ENCODE results near the gene MTMR1. TPM values are rescaled to one million over a fixed set of nuclear protein-coding genes. Genes with fewer than 3 reads are reported as not detected.

MTMR1 gene
- total RNA-seq, 1 donor from 2014 or later, result 52.6 TPM

DNA sequence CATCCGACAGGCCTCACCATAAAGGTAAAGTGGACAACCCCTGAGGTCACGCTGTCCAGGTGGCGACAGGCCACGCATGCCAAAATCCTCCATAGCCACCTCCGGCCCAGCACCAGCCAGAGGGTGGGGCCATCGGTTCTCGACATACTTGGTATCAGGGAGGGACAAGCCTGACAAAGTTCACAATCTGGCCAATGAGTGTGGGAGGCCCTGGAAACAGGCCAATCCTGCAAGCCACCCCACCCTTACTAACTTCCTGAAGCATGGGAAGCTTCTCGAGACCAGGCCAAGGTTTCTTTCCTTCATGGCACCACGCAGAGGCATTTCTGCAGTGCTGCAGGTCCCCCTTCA lies 73.8 kb downstream of the MTMR1 start:
- Mint-ChIP-seq H3K27me3 (no peaks in the 10 kb centered on the region), H3K4me3 (no peak overlapping the region), H3K36me3 (ENCODE audit: low read depth) (peaks cover 22% of the 10 kb centered on the region), H3K9me3 (no peaks in the 10 kb centered on the region), H3K4me1 (no peaks in the 10 kb centered on the region), H3K27ac (no peak overlapping the region)
- ATAC-seq (ENCODE audit: low read depth), result no peak
- DNase-seq, result no peak
- ChIA-PET POLR2A (interaction anchor here (0.6 kb wide), 1 partner anchor 131 kb away, joined by 4 read pairs; no protein-coding TSS in a partner anchor), CTCF (no interaction called here)
- intact Hi-C loops (cut with micrococcal nuclease), result no loop called here
- TF ChIP-seq, protein P1, sequence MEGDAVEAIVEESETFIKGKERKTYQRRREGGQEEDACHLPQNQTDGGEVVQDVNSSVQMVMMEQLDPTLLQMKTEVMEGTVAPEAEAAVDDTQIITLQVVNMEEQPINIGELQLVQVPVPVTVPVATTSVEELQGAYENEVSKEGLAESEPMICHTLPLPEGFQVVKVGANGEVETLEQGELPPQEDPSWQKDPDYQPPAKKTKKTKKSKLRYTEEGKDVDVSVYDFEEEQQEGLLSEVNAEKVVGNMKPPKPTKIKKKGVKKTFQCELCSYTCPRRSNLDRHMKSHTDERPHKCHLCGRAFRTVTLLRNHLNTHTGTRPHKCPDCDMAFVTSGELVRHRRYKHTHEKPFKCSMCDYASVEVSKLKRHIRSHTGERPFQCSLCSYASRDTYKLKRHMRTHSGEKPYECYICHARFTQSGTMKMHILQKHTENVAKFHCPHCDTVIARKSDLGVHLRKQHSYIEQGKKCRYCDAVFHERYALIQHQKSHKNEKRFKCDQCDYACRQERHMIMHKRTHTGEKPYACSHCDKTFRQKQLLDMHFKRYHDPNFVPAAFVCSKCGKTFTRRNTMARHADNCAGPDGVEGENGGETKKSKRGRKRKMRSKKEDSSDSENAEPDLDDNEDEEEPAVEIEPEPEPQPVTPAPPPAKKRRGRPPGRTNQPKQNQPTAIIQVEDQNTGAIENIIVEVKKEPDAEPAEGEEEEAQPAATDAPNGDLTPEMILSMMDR (IDR thresholded peaks at IDR 0.05), result no peak

DNA sequence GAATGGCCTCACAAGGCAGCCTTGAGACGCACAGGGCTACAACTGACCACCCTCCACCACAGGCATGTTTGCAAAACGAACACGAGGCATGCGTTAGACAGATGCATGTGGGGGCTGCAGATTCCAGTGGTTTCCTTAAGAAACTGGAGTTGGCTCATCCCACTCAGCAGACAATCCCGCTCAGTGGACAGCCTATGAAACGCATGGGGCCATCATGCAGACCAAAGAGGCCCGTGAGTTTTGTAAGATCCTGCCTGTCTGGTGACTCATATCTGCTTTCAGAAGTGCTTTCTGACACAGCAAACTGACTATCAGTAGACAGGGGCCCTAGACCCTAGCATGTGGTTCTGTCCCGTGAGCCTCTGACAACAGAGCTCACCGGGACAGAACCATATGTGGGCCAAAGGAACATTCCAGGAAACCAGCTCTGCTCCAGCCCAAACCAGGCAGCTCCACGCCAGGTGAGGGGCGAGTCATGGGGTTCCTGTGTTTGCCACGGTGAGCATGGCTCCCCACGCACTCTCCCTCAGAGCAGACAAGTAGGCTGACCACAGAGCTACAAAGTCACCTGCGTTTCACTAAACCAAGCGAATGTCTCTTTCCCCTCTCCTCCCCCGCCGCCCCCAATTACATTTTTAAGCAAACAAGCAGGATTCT lies 74.4 kb downstream of the MTMR1 start:
- DNase-seq (no peak), ATAC-seq (ENCODE audit: low read depth) (no peak)
- ChIA-PET CTCF (no interaction called here), POLR2A (no interaction called here)
- Mint-ChIP-seq H3K36me3 (ENCODE audit: low read depth) (peaks cover 22% of the 10 kb centered on the region), H3K4me1 (no peaks in the 10 kb centered on the region), H3K27me3 (no peaks in the 10 kb centered on the region), H3K4me3 (no peak overlapping the region), H3K27ac (no peak overlapping the region), H3K9me3 (no peaks in the 10 kb centered on the region)
- intact Hi-C loops (cut with micrococcal nuclease), result loop anchor here (1.0 kb wide), 1 partner anchor 28 kb away; no protein-coding TSS in a partner anchor
- TF ChIP-seq, protein P1 (IDR thresholded peaks at IDR 0.05), result no peak

DNA sequence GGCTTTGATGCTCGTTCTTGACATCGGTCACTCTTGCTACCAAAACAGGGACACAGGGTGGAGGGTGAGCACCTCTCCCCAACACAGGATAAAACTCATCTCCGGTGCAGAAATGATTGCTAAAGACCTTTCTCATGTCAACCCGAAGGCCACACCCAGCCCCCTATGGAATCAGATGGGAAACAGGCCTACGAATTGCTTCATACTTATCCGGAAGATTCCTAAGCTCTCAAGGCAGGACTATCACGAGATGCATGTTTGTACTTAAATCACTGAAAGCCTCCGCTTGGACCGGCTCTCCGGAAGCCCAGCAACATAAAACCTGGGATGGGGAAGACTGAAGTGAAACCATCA lies 74.9 kb downstream of the MTMR1 start:
- ChIA-PET POLR2A (no interaction called here), CTCF (no interaction called here)
- no peak overlapping the region for H3K4me3 Mint-ChIP-seq
- H3K36me3 Mint-ChIP-seq (ENCODE audit: low read depth), result peaks cover 17% of the 10 kb centered on the region
- ATAC-seq (ENCODE audit: low read depth), result no peak
- no peak overlapping the region for H3K27ac Mint-ChIP-seq
- H3K4me1 Mint-ChIP-seq, result no peaks in the 10 kb centered on the region
- no peaks in the 10 kb centered on the region for H3K9me3 Mint-ChIP-seq
- H3K27me3 Mint-ChIP-seq, result no peaks in the 10 kb centered on the region
- intact Hi-C loops (cut with micrococcal nuclease), result loop anchor here (1.0 kb wide), 1 partner anchor 29 kb away; no protein-coding TSS in a partner anchor
- TF ChIP-seq, protein P1 (IDR thresholded peaks at IDR 0.05), result no peak
- DNase-seq, result no peak

DNA sequence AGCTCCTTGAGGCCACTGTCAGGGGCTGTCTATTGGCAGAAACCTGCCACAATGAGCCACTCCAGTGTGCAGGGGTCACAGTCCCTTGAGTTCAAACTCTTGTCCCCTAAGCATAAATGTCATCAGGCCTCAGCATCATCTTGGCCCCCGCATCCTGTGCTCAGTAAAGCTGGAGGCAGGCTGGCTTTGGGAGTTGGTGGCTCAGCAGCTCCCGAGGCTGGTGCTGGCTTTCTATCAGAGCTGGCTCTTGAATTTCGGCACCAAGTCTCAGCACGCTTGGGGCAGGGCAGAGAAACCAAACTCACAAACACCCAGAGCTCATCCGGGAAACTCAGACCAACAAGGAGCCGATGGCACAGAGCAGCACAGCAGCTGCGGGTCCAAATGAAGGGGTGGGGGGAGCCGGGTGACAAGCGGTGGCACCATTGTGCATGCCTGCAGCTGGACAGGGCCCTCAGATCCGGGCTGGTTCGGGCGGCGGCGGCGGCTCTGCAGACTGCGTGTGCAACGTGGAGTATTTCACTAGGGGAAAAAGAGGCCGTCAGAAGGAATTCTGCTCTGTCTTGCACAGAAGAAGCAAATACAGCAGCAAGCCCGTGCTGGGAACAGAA lies 75.5 kb downstream of the MTMR1 start:
- no peak for DNase-seq
- H3K27me3 Mint-ChIP-seq, result no peaks in the 10 kb centered on the region
- no peaks in the 10 kb centered on the region for H3K9me3 Mint-ChIP-seq
- H3K4me3 Mint-ChIP-seq, result no peak overlapping the region
- H3K36me3 Mint-ChIP-seq (ENCODE audit: low read depth), result peaks cover 12% of the 10 kb centered on the region
- no peak for ATAC-seq (ENCODE audit: low read depth)
- ChIA-PET CTCF (no interaction called here), POLR2A (no interaction called here)
- no peaks in the 10 kb centered on the region for H3K4me1 Mint-ChIP-seq
- H3K27ac Mint-ChIP-seq, result no peak overlapping the region
- intact Hi-C loops (cut with micrococcal nuclease), result loop anchor here (1.0 kb wide), 1 partner anchor 29 kb away; no protein-coding TSS in a partner anchor
- TF ChIP-seq, protein P1 (IDR thresholded peaks at IDR 0.05), result no peak

DNA sequence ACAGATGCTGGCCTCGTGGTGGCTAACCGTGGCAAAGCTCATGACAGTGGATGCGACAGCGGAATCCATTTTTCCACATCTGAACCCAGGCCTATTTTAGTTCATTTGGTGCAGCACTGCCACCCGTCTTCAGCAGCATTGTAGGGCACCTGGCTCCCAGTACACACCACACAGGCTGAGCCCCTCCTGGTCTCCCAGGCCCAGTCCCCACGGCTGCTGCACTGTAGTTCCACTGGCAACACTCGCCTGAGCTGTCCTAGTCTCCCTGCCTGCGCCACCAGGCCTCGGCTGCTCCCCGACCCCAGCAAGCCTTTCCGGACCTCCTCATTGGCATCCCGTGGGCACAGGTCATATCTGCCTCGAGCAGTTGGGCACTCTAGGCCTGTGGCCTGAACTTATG lies 76.2 kb downstream of the MTMR1 start:
- no peak overlapping the region for H3K27ac Mint-ChIP-seq
- DNase-seq (no peak), ATAC-seq (ENCODE audit: low read depth) (no peak)
- H3K36me3 Mint-ChIP-seq (ENCODE audit: low read depth), result peaks cover 9% of the 10 kb centered on the region
- H3K9me3 Mint-ChIP-seq, result no peaks in the 10 kb centered on the region
- intact Hi-C loops (cut with micrococcal nuclease), result no loop called here
- H3K4me3 Mint-ChIP-seq, result no peak overlapping the region
- no peaks in the 10 kb centered on the region for H3K4me1 Mint-ChIP-seq
- H3K27me3 Mint-ChIP-seq, result no peaks in the 10 kb centered on the region
- CTCF ChIA-PET, result no interaction called here
- TF ChIP-seq, protein P1 (IDR thresholded peaks at IDR 0.05), result no peak
- POLR2A ChIA-PET, result no interaction called here

Data from activated B cell treated with CpG ODN at 0.5 μM for 24 hours (primary cell).